RWPE2 (cell line): ENCODE results near the gene VSIG4.

Source experiments
- ATAC-seq: fragments of 200-7000 bp; cut with Tn5 transposase; 3 replicates; pipeline ENCODE4 v1.9.1; 2021; ENCODE audit warnings: low read depth
- DNase-seq: peaks from one replicate; pipeline ENCODE4 v3.0.0-alpha.2; 2020; ENCODE audit warnings: low spot score
- H3K27ac ChIP-seq: fragments of 450-650 bp; 2 replicates; pipeline ENCODE4 v1.5.1; 2017; ENCODE audit warnings: mild to moderate bottlenecking; ENCODE audit not compliant: poor library complexity, severe bottlenecking
- H3K27me3 ChIP-seq: fragments of 250-450 bp; sonication (Bioruptor Pico); 2 replicates; pipeline ENCODE4 v1.5.1; 2021; ENCODE audit warnings: mild to moderate bottlenecking, moderate library complexity; ENCODE audit not compliant: insufficient read depth, poor library complexity, severe bottlenecking
- H3K36me3 ChIP-seq: fragments of 250-450 bp; sonication (Bioruptor Pico); 2 replicates; pipeline ENCODE4 v1.5.1; 2020; ENCODE audit warnings: low read depth, mild to moderate bottlenecking, moderate library complexity
- H3K4me1 ChIP-seq: fragments of 250-450 bp; sonication (Bioruptor Pico); 2 replicates; pipeline ENCODE4 v1.5.1; 2021; ENCODE audit warnings: mild to moderate bottlenecking, moderate library complexity; ENCODE audit not compliant: insufficient read depth, poor library complexity, severe bottlenecking
- H3K4me3 ChIP-seq: fragments of 250-450 bp; sonication (Bioruptor Pico); 2 replicates; pipeline ENCODE4 v1.5.1; 2021; ENCODE audit warnings: mild to moderate bottlenecking, moderate library complexity; ENCODE audit not compliant: severe bottlenecking
- H3K9me3 ChIP-seq: fragments of 250-450 bp; sonication (Bioruptor Pico); 2 replicates; pipeline ENCODE4 v1.5.1; 2021; ENCODE audit warnings: mild to moderate bottlenecking, moderate library complexity; ENCODE audit not compliant: severe bottlenecking
- TF ChIP-seq, protein P1 (sequence below): fragments of 450-650 bp; IDR thresholded peaks from one replicate; pipeline ENCODE4 v1.5.1; 2017; ENCODE audit warnings: mild to moderate bottlenecking, moderate library complexity; ENCODE audit not compliant: poor library complexity, severe bottlenecking

The VSIG4 gene

DNA sequence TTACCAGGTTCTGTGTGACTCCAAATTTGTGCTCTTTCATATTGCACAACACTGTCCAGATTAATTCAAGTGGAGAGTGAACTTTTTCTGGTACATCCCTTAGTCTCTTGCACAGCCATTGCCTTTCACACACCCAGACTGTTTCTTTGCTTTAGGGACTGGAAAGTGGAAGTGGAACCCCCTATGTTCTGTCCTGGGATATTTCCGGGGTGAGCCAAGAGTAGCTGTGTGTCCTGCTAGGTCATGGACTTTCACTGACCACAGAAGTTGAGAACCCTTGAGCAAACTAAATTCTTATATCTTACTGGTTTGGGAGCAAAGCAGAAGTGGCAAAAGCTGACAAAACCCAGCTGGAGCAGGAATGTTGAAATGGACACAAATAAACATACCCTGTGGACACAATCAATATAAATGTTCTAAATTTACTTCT lies 10.3 kb upstream of the VSIG4 start:
- Histone ChIP-seq H3K9me3 (no peaks in the 10 kb centered on the region), H3K36me3 (no peaks in the 10 kb centered on the region), H3K27me3 (no peaks in the 10 kb centered on the region), H3K4me3 (no peak overlapping the region), H3K4me1 (no peaks in the 10 kb centered on the region), H3K27ac (no peak overlapping the region)
- TF ChIP-seq, protein P1, sequence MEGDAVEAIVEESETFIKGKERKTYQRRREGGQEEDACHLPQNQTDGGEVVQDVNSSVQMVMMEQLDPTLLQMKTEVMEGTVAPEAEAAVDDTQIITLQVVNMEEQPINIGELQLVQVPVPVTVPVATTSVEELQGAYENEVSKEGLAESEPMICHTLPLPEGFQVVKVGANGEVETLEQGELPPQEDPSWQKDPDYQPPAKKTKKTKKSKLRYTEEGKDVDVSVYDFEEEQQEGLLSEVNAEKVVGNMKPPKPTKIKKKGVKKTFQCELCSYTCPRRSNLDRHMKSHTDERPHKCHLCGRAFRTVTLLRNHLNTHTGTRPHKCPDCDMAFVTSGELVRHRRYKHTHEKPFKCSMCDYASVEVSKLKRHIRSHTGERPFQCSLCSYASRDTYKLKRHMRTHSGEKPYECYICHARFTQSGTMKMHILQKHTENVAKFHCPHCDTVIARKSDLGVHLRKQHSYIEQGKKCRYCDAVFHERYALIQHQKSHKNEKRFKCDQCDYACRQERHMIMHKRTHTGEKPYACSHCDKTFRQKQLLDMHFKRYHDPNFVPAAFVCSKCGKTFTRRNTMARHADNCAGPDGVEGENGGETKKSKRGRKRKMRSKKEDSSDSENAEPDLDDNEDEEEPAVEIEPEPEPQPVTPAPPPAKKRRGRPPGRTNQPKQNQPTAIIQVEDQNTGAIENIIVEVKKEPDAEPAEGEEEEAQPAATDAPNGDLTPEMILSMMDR, result no peak
- no peak for ATAC-seq
- DNase-seq, result no peak

DNA sequence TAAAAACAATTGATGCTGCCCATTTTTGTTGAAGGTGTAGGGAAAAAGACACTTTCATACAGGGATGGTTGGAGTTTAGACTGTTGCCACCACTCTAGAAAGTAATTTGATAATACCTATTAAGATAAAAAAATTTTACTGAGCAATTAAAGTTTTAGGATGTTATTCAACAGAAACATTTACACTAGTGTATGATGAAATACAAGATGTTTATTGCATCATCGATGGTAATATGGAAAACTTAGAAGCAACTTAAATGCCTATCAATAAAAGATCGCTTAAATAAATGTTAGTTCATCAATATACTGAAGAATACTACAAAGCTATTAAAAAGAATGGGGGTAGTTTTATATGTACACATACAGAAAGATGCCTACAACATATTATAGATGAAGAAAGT lies 9.2 kb upstream of the VSIG4 start:
- Histone ChIP-seq H3K36me3 (no peaks in the 10 kb centered on the region), H3K9me3 (no peaks in the 10 kb centered on the region), H3K4me1 (no peaks in the 10 kb centered on the region), H3K27ac (no peak overlapping the region), H3K4me3 (no peak overlapping the region), H3K27me3 (no peaks in the 10 kb centered on the region)
- TF ChIP-seq, protein P1, result no peak
- ATAC-seq, result no peak
- DNase-seq, result no peak

DNA sequence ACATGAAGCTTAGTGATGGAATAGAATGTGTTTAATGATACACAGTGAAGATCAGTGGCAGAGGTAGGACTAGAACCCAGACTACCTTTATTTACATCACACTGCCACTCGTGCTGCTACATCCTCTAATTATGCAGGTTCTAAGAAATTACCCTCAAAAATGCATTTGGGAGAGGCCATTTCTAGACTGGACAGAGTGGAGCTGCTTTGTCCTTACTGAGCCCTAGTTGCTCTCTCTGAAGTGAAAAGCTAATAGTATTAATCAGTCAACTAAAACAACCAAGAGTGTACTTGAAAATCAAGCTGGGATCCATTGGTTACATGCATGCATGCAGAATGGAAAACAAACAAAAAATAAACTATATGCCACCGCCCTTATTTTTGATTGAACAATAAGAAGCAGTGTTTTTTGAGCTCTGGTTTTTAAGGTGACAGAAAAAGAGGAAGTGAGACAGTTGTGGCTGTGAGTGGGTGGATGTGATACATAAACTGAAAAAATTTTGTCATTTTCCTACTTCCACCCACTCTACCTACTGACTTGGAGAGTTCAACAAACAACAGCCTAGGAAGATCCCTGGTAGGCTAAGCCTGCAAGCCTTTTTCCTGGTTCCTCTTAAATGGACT lies 6.8 kb upstream of the VSIG4 start:
- ATAC-seq (no peak), DNase-seq (no peak)
- H3K27ac ChIP-seq, result no peak overlapping the region

DNA sequence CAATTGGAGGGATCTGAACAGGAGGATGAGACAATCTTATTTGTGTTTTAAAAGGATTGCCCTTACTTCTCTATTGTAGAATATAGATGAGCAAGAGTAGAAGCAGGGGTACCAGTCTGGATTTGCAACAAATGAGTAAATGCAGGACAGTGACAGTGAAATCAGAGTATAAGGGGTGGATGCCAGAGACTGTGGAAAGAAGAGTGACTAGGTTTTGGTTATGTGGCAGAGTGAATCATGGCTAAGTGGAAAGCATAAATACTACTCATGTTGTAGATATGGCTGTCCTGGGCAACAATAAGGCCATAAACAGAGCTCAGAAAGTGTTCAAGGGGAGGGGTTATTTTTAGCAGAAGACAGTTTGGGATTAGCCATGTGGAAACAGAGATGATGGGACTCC lies 6.0 kb upstream of the VSIG4 start:
- DNase-seq, result no peak
- Histone ChIP-seq H3K27ac (no peak overlapping the region), H3K9me3 (no peaks in the 10 kb centered on the region), H3K27me3 (no peaks in the 10 kb centered on the region), H3K36me3 (no peaks in the 10 kb centered on the region), H3K4me3 (no peak overlapping the region), H3K4me1 (no peaks in the 10 kb centered on the region)
- ATAC-seq, result no peak
- TF ChIP-seq, protein P1, result no peak

More for the DNA sequence above, 6.8 kb upstream of the VSIG4 start:
- Histone ChIP-seq H3K4me1 (no peaks in the 10 kb centered on the region), H3K27me3 (no peaks in the 10 kb centered on the region), H3K9me3 (no peaks in the 10 kb centered on the region), H3K36me3 (no peaks in the 10 kb centered on the region), H3K4me3 (no peak overlapping the region)
- TF ChIP-seq, protein P1, result no peak

DNA sequence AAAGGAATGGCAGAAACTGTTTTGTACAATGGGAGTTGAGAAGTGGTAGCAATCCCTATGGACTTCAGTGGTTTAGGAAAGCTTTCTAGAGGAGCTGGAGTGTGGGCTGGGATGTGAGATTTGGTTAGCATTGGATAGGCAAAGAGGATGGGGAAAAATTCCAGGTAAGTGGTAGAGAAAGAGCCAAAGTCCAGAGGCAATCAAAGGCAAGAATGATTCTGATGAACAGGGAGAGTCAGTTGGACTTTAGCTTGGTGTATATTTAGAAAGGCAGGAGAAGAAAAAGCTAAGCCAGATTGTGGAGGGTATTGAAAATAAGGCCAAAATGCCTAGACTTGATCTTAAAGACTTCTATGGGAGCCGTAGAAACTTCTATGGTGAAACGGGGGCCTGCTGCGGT lies 3.7 kb upstream of the VSIG4 start:
- Histone ChIP-seq H3K4me3 (no peak overlapping the region), H3K27me3 (no peaks in the 10 kb centered on the region), H3K9me3 (no peaks in the 10 kb centered on the region), H3K4me1 (no peaks in the 10 kb centered on the region), H3K36me3 (no peaks in the 10 kb centered on the region), H3K27ac (no peak overlapping the region)
- TF ChIP-seq, protein P1, result no peak
- DNase-seq (no peak), ATAC-seq (no peak)
